AG09319 (cell line): ENCODE data around the gene SOX9.
"Not testable (repeated sequence)": the region's sequence is repeated elsewhere in the genome, so short reads cannot be mapped to it uniquely, and the experiment has no call there.

Experiments
- DNase-seq: peaks from one replicate; pipeline ENCODE4 v3.0.0-alpha.2; 2010; ENCODE audit warnings: low read depth; ENCODE audit errors: extremely low read depth
- TF ChIP-seq, protein P1 (sequence below): IDR thresholded peaks from 2 replicates; pipeline ENCODE4 v1.5.1; 2011; ENCODE audit warnings: low read depth, mild to moderate bottlenecking, inconsistent platforms, low read length, moderate library complexity

Gene SOX9

DNA sequence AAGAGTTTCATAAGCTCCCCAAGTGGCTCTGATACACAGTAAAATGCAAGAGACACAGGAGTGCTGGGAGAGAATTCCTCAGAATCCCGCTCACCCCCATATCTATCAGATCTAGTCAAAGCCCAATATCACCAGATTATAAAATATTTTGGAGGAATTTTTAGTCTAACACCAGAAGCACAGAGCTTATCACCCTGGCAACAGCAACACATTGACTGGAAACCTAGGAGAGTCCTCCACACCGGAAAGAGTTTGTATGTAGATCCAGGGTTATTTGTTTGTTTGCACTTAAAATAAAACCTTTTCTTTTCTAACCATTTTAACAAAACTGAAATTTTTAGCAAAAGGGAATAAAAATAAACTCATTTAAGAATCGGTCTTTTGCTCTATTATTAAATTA lies 7.2 kb downstream of the SOX9 start:
- TF ChIP-seq, protein P1, sequence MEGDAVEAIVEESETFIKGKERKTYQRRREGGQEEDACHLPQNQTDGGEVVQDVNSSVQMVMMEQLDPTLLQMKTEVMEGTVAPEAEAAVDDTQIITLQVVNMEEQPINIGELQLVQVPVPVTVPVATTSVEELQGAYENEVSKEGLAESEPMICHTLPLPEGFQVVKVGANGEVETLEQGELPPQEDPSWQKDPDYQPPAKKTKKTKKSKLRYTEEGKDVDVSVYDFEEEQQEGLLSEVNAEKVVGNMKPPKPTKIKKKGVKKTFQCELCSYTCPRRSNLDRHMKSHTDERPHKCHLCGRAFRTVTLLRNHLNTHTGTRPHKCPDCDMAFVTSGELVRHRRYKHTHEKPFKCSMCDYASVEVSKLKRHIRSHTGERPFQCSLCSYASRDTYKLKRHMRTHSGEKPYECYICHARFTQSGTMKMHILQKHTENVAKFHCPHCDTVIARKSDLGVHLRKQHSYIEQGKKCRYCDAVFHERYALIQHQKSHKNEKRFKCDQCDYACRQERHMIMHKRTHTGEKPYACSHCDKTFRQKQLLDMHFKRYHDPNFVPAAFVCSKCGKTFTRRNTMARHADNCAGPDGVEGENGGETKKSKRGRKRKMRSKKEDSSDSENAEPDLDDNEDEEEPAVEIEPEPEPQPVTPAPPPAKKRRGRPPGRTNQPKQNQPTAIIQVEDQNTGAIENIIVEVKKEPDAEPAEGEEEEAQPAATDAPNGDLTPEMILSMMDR = no peak

DNA sequence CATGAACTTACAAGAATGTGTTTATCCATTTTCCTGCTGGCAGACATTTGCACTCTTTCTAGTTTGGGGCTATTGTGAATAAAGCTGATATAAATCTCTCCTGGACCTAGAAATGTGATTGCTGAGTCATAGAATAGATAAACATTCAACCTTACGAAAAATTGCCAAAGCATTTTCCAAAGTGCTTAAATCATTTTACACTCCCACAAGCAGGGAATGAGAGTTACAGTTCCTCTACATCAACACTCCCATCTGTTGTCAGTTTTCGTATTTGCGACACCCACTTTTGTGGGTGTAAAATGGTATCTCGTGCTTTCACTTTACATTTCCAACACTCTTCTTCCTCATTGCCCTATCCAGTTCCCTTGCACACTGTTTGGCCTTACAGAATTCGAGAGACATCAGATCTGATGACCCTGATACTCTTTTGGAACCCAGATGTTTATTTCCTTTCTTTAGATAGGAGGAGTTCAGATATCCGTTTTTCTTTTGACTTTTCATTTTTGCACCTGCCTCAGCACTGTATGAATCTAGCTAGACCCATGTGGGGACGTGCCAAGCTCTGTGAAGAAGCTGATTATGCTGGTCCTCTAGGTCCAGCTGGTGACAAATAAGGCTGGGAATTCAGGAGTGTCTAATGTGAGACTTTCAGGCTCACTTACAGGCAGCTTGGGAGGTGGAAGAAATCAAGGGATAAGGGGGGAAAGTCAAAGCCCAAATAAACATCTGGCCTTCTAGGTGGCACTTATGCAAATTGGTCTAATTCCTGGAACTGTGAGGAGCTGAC lies 14.0 kb downstream of the SOX9 start:
- no peak for DNase-seq
- TF ChIP-seq, protein P1 = no peak

More for the DNA sequence above, 7.2 kb downstream of the SOX9 start:
- no peak for DNase-seq

DNA sequence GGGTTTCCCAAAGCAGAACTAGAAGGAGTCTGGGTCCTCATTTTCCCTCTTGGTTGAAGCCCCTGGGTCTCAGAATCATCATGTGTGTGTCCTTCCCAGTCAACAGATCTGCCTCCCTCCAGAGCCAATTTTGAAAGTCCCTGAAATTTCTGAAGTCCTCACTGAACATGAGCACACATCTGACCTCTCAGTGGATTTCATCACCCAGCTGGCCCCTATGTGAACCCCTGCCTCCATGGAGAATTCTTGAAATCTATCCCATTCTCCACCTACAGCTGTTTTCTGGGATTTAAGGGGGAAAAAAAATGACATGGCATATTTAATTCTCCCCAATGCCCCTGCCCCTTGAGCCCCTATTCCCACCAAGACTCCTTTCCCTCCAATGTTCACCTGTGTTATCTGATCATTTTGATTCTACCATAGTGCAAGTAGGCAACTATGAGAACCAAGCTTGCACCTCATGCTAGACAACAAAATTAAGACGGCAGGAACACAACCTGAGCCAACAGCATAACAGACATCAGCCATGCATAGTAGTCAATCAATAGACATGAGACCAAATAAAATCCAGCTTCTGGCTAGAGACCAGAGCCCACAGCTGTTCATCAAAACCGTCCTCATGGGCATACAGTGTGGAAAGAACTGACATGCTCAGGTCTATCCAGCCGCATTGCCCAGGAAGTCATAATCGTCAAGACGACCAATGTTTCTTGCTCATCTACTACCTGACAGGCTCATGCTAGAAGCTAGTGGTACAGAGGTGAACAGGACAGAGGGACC lies 14.9 kb downstream of the SOX9 start:
- no peak for DNase-seq
- TF ChIP-seq, protein P1 = no peak

DNA sequence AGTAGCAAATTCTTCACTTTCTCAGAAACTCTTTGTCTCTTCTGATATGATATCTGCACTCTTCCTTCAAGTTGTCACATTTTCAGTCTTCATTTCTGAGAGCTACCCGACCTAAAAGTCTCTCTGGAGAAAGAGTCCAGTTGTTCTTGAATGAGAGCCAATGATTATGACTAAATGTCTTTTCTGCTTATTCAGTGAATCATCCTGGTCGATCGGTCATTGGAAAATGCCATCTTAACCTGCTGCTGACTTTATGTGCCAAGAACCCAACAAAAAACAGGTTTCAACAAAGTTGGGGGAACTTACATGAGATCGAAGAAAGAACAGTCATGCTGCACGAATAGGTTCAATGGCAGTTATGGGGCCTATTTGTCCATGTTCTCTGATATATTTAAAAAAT lies 15.9 kb downstream of the SOX9 start:
- TF ChIP-seq, protein P1 = no peak
- no peak for DNase-seq

DNA sequence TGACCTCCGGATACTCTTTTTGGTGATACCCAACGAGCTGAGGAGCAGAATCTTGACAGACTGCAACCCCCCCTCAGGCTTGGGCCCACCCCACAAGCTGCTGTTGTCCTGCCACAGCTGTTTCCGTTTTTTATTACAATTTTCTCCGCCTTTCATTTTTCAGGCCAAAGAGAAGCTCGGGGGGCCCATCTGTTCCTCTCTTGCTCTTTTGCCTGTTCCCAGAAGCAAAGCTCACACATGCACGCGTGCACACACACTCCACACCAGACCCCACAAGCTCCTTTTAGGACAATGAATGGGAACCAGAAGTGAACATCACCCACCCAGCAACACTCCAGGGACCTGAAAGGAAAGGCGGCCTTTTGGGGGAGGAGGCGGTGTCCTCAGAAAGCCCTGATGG lies 16.3 kb downstream of the SOX9 start:
- DNase-seq = no peak
- TF ChIP-seq, protein P1 = no peak

DNA sequence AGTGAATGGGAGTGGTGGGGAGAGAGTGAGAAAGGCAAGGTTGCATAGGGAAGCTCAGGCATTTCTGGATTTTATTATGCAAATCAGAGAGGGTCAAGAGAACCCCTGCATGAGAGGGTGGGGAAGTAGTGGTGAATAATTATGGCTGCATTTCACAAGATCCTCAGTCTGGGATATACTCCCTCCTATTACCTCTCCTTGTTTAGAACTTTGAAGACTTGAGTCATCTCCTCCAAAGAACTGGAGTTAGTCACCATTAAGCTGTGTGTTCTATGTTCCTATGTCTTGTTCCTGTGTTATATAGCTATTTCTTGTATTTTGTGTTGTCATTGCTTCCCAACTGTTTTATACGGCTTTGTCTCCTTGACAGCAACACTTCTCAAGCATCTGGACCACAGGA lies 18.4 kb downstream of the SOX9 start:
- TF ChIP-seq, protein P1 = no peak
- no peak for DNase-seq

DNA sequence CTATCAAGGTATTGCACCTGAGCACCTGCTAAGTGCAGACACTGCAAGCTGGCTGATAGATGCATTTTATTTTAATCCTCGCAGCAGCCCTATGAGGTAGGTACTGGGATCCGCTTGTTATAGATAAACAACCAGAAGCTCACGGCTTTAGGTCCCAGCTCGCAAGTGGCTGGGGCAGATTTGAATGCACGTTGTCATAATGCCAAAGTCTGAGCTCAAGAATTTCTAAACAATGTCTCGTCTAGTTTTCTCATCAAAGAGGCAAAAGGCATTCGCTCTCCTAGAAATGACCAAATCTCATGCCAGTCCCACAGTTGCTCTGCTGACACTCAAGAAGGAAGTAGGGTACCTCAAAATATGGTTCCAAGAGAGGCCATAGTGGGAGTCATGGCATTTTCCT lies 20.5 kb downstream of the SOX9 start:
- TF ChIP-seq, protein P1 = no peak
- DNase-seq = no peak

DNA sequence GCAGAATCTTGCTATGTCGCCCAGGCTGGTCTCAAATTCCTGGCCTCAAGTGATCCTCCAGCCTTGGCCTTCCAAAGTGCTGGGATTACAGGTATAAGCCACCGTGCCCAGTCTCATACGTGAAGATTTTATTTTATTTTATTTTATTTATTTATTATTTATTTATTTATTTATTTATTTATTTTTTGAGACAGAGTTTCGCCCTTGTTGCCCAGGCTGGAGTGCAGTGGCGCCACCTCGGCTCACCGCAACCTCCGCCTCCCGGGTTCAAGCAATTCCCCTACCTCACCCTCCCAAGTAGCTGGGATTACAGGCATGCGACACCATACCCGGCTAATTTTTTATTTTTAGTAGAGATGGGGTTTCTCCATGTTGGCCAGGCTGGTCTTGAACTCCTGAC lies 21.3 kb downstream of the SOX9 start:
- not testable (repeated sequence) for DNase-seq
